ENCODE data around the gene PUS3. TPM values are rescaled to one million over a fixed set of nuclear protein-coding genes. Genes with fewer than 3 reads are reported as not detected.

Gene PUS3
- total RNA-seq, 1 experiment from 2014 or later = 11.9 TPM

DNA sequence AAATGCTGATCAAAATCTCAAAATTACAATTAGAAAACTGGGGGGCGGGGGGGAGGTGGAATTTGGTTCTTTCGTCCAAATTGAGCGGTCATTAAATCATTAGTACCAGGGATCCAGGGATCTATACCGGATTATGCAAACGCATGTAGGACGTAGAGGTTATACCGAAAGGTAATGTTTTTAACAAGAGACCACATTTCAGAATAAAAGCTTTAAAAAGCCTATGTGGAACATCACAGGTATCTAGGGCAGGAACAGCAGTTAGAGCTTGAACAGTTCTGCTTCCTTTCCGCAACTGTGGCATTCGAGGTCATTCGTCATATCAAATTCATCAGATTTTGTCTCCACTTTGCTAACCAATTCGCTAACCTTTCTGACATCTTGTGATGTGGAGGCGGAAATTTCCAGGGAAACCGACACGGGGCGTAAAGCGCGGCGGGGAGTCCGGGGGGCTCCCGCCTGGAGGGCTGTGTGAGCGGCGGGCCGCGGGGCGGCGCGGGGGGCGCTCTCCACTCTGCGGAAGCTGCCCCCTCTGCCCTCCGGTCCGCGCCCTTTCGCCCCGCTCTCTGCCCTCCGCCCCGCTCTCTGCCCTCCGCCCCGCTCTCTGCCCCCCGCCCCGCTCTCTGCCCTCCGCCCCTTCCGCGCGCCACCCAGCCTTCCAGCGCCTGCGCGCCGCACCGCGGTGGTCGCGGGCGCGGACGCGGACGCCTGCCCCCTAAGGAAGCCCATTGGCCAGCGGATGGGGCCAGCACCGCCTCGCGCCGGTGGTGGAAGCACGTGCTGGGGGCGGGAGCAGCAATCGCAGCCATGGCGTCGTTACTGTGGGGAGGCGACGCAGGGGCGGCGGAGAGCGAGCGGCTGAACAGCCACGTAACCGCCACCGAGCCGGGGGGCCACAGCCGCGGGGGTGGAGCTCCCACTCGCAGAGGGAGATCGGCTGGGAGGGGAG lies 979 bp upstream of the PUS3 start, which contains the start of gene DDX25:
DDX25 (plus strand) TSS at position 798 of the 949 bp plus-strand sequence; CDS start at position 808, 10 bp downstream.
- Histone ChIP-seq H3K4me1 (ENCODE audit: control insufficient read depth in 1 of 2, insufficient read depth in 2 of 2, low read length in 2 of 2) (peaks cover 3 to 8% of the 10 kb centered on the region in 2 experiments; a peak in 2 of 4 replicates), H3K9me2 (ENCODE audit: insufficient read depth) (no peaks in the 10 kb centered on the region), H3K9me3 (ENCODE audit: control insufficient read depth in 1 of 2, insufficient read depth in 1 of 2, low read depth in 1 of 2, low read length in 2 of 2) (no peaks in the 10 kb centered on the region), H3K4me2 (ENCODE audit: low read length) (peak within 1 kb of the TSS; percentile 79), H3K79me2 (ENCODE audit: insufficient read depth, low read length) (peaks cover 36% of the 10 kb centered on the region), H3K27ac (ENCODE audit: low read depth, low read length) (no peak within 1 kb of the TSS), H2AFZ (ENCODE audit: low read depth, low read length, poor library complexity, severe bottlenecking) (peak within 1 kb of the TSS; percentile 32), H3K36me3 (ENCODE audit: control insufficient read depth in 1 of 2, insufficient read depth in 2 of 2, low read length in 2 of 2) (peaks cover 14 to 19% of the 10 kb centered on the region in 2 experiments; a peak in 3 of 4 replicates), H3K9ac (ENCODE audit: low read length) (no peak within 1 kb of the TSS), H3K4me3 (replicated peaks in 1 of 2; ENCODE audit: low read depth in 1 of 2, low read length in 2 of 2) (peak within 1 kb of the TSS in 1 of 2 experiments; percentile 82; a peak in 2 of 4 replicates), H4K20me1 (ENCODE audit: insufficient read depth) (0 out of 2 replicates have a peak, but pooled peaks cover 4% of the 10 kb centered on the region), H3K27me3 (ENCODE audit: insufficient read depth, low read length) (peaks cover 8% of the 10 kb centered on the region; the same call in 1 of the 2 replicates)
- ATAC-seq (no peak), DNase-seq (ENCODE audit: low read depth, low spot score) (no peak)
- ChIA-PET RAD21 (ENCODE audit: low non-redundant PET in 1 of 2, low total read pairs in 2 of 2, uncharacterized antibody in 2 of 2, unreplicated experiment in 2 of 2) (no interaction called here), POLR2A (interaction anchor here (0.6 to 1.4 kb wide), 3 partner anchors 10 to 315 kb away, joined by 3 to 13 read pairs (median 4); partner anchors contain the start of gene HYLS1), CTCF (interaction anchor here (0.7 to 1.1 kb wide), 4 partner anchors 10 to 350 kb away, joined by 3 to 8 read pairs (median 4); no protein-coding TSS in a partner anchor)
- TF ChIP-seq CTCF (IDR thresholded peaks at IDR 0.05 in 2 of 3, conservative IDR thresholded peaks at IDR 0.05 in 1 of 3; ENCODE audit: borderline replicate concordance in 1 of 3, insufficient read depth in 1 of 3, low read depth in 2 of 3, low read length in 2 of 3) (no peak), POLR2A (IDR thresholded peaks at IDR 0.05; ENCODE audit: borderline replicate concordance, extremely low read depth, insufficient read depth, insufficient read length) (no peak), CEBPB (IDR thresholded peaks at IDR 0.05; ENCODE audit: low read depth) (no peak), SIN3A (IDR thresholded peaks at IDR 0.05; ENCODE audit: low read depth) (no peak), CBX3 (IDR thresholded peaks at IDR 0.05; ENCODE audit: low read depth) (no peak), SRF (IDR thresholded peaks at IDR 0.05; ENCODE audit: low read depth) (no peak), SP1 (IDR thresholded peaks at IDR 0.05; ENCODE audit: low read depth) (no peak), EZH2 (IDR thresholded peaks at IDR 0.05) (no peak)
- TF ChIP-seq, protein P1, sequence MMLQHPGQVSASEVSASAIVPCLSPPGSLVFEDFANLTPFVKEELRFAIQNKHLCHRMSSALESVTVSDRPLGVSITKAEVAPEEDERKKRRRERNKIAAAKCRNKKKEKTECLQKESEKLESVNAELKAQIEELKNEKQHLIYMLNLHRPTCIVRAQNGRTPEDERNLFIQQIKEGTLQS (IDR thresholded peaks at IDR 0.05) = no peak
- intact Hi-C loops (cut with micrococcal nuclease) = no loop called here
- BruUV-seq (replicated peaks) = no TSS peak

Measured in HCT116 (cell line).